Measurements from ENCODE around the gene PSMD1. TPM values are rescaled to one million over a fixed set of nuclear protein-coding genes. Genes with fewer than 3 reads are reported as not detected.

The PSMD1 gene
- total RNA-seq, 1 experiment from 2014 or later = 131 TPM

- DNase-seq (ENCODE audit: low spot score) = no peak
Observed at GRCh38 chr2:231204581-231204980, 147.9 kb downstream of the PSMD1 start.

- no peak for DNase-seq (ENCODE audit: low spot score)
Observed at GRCh38 chr2:231207734-231208133, 151.1 kb downstream of the PSMD1 start.

- no peak for DNase-seq (ENCODE audit: low spot score)
Observed at GRCh38 chr2:231210782-231211181, 154.1 kb downstream of the PSMD1 start.

GRCh38 chr2:231211486-231211885 is 154.8 kb downstream of the PSMD1 start:
- DNase-seq (ENCODE audit: low spot score) = no peak

- DNase-seq (ENCODE audit: low spot score) = no peak
Observed at GRCh38 chr2:231212329-231212845, 155.7 kb downstream of the PSMD1 start.

GRCh38 chr2:231213931-231214642 is 157.4 kb downstream of the PSMD1 start:
- DNase-seq (ENCODE audit: low spot score) = no peak

GRCh38 chr2:231218366-231218765 is 161.7 kb downstream of the PSMD1 start:
- no peak for DNase-seq (ENCODE audit: low spot score)

- no peak for DNase-seq (ENCODE audit: low spot score)
Observed at GRCh38 chr2:231219289-231219688, 162.6 kb downstream of the PSMD1 start.

GRCh38 chr2:231221761-231222160 is 165.1 kb downstream of the PSMD1 start:
- DNase-seq (ENCODE audit: low spot score) = peak; percentile 17

Other genes with a start within 250 kb of the PSMD1 start
- gene ITM2C, start 191.9 kb upstream of the PSMD1 start, total RNA-seq (2014; rRNA removed; shearing (Covaris generic)) = 85.8 and 96.9 TPM in 2 replicates
- gene GPR55, start 131.6 kb upstream of the PSMD1 start, total RNA-seq (2014; rRNA removed; shearing (Covaris generic)) = 0.66 and 0.87 TPM in 2 replicates
- gene SPATA3, start 60.7 kb upstream of the PSMD1 start, total RNA-seq (2014; rRNA removed; shearing (Covaris generic)) = not detected in 2 replicates
- gene C2orf72, start 19.3 kb upstream of the PSMD1 start, total RNA-seq (2014; rRNA removed; shearing (Covaris generic)) = 0.75 and 1.4 TPM in 2 replicates
- gene HTR2B, start 68.2 kb downstream of the PSMD1 start, total RNA-seq (2014; rRNA removed; shearing (Covaris generic)) = not detected in 2 replicates
- gene ARMC9, start 141.8 kb downstream of the PSMD1 start, total RNA-seq (2014; rRNA removed; shearing (Covaris generic)) = 34.4 and 41.9 TPM in 2 replicates